TTC549 (cell line): Measurements from ENCODE around the gene GLDC.
"Not testable (repeated sequence)": the region's sequence is repeated elsewhere in the genome, so short reads cannot be mapped to it uniquely, and the experiment has no call there.

ENCODE experiments used
- FAIRE-seq: peaks from 2 replicates; lab custom pipeline; 2012; peaks lifted over from hg19 to GRCh38; lab: Jason Lieb, UNC

Gene GLDC

GRCh38 chr9:6565312-6565711 lies 80.2 kb downstream of the GLDC start:
- no peak for FAIRE-seq

GRCh38 chr9:6564868-6565267 lies 80.7 kb downstream of the GLDC start:
- FAIRE-seq: no peak

GRCh38 chr9:6564360-6564759 lies 81.2 kb downstream of the GLDC start:
- FAIRE-seq: no peak

- no peak for FAIRE-seq
Observed at GRCh38 chr9:6562871-6563430, 82.6 kb downstream of the GLDC start.

GRCh38 chr9:6562201-6562600 lies 83.3 kb downstream of the GLDC start:
- FAIRE-seq: no peak

DNA sequence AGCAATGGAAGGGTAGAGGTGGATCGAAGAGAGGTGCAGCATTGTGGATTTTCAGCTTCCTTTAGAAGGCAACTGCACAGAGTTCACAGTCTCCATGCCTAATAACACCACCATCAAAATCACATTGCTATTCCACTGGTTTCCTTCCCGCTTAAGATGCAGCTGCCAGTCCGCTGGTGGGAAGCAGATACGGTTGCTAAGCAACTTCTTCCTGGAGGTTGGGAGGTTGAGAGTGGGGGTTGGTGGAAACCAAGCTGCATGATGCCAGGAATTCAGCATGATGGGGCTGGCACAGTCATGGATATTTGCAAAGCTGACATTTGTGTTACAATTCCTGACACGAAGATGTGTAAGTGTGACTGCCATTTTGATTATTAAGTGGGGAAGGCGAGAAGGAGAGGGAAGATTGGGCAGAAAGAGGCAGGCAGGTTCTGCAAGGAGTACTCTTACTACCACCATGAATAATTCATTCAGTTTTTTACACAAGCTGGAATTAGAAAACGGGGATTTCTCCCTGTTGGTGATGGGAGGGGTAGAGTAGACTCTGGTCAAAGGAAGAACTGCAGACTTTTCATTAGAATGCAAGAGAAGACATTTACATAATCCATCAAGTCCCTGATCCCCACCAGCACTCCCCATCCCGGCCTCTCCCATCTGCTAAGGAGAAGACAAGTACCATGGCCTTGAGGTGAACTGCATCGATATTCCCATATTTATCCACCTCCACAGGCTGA lies 87.5 kb downstream of the GLDC start:
- FAIRE-seq: no peak

GRCh38 chr9:6553866-6554265 lies 91.7 kb downstream of the GLDC start:
- no peak for FAIRE-seq

DNA sequence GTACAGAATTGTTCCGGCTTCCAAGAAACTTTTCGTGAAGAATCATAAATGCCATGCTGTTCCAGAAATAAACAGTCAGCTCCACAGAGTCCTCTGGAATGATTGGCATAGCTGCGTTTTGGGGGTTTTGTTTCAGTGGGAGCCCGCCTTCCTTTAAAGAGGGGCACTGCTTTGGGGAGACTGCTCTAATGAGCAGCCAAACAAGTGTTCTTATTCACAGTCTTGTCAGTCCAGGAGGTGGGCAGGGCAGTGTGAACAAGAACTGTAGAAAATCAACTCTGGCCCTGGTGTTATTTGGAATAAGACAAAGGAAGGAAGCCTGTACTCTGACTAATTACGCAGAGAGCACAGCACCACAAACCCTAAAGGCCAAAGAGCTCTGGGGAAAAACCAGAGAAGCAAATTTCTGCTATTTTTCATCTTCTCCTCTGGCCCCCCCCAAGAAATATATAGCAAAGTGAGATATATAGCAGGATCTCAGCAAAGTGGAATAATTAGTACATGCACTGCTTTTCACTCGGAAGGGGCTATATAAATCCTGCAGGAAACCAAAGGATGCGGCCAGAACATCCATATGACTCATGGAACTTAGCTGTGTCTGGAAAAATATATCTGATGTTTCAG lies 92.9 kb downstream of the GLDC start:
- FAIRE-seq: no peak

- FAIRE-seq: no peak
Observed at GRCh38 chr9:6552033-6552432, 93.5 kb downstream of the GLDC start.

- FAIRE-seq: no peak
Observed at GRCh38 chr9:6551136-6551535, 94.4 kb downstream of the GLDC start.

DNA sequence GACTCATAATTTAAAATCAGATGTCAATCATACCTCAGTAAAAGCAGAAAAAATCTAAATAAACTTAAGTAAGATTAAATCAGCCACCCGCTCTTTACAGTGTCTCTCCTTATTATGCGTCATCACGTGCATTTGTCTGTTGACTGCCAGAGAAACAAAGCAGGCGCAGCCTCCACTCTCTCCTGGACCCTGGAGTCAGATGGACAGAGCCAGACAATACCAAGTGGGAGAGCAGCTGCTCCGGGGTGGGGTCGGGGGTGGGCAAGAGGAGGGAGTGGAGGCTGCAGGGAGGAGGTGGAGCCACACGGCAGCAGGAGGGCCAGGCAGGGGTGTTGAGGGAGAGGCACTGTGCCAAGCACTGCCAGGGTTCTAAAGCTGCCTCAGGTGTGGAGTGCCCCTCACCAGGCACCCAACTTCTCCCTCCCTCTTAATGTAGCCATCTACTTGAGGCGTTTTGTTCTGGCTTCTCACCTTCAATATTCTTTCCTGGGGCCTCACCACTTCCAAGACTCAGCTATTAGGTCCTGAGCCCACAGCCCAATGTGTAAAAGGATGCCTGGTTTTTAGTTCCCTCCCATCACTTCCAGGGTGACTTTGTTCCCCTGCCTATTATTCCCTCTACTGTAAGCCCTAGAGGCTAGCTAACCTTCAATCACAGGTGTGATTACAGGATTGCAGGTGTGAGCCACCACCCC lies 96.3 kb downstream of the GLDC start:
- no peak for FAIRE-seq

- no peak for FAIRE-seq
Observed at GRCh38 chr9:6545017-6545691, 100.4 kb downstream of the GLDC start.

- FAIRE-seq: no peak
Observed at GRCh38 chr9:6543204-6543603, 102.3 kb downstream of the GLDC start.

- not testable (repeated sequence) for FAIRE-seq
Observed at GRCh38 chr9:6542617-6543016, 102.9 kb downstream of the GLDC start.

DNA sequence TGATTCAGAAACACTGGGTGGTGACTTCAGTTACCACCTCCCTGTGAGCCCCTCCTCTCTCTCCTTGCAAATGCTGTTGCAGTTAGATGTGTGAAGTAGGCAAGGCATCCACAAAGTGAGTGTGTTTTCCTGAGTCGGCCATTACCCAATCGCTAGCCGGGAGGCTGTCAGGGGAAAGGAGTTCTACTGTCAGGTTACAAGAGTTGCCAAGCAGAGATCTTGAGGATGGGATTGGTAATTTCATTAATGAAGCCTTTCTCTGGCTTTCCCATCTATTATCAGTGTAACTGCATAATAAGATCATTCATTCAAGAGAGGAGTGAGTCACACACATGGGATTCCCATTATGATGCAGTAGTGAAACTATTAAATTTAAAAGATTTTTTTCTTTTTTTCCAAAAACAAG lies 106.9 kb downstream of the GLDC start:
- FAIRE-seq: no peak

DNA sequence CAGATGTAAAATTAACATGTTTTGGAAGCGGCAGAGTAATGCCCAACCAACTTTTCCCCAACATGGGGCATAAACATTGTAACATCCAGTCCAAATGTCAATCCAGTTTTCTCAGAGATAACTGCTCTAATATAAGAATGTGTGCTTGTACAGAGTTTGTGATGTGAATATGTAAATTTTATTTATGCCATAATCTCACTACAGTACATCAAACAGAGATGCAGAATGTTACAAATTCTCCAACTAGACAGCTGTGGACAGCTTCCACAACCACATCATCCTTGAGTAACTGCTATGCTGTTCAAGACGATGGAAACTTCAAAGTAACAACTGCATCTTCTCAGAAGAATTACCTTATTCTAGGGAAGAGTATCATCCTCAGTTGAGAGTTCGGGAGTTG lies 109.9 kb downstream of the GLDC start:
- FAIRE-seq: no peak

DNA sequence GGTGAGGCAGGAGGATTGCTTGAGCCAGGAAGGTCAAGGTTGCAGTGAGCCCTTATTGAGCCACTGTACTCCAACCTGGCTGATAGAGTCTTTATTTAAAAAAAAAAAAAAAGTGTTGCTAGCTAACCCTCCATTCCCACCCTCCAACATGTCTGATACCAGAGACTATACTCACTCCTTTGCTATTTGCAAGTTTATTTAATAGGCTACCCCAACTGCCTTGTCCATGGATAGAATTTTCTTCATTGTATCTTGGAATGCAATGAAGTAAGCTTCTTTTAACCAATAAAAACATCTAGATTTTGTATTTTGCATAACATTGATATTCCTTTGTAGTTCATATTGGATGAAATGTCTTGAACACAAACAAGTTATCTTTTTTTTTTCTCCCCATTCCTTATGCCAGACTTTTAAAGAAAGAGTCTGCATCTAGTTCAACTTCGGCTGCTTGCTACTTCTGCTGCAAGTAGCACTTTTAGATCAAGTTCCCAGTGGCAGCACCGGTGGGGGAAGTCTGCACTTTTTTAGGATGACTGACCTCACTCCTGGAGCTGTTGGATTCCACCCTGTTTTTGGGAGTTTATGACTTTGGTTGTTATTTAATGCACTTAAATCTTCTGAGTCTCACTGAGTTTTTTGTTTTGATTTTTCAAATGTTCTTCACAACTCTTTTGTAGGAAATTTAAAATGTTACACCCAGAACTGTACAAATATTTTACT lies 120.0 kb downstream of the GLDC start:
- no peak for FAIRE-seq

GRCh38 chr9:6522263-6522662 lies 123.3 kb downstream of the GLDC start:
- FAIRE-seq: no peak

- no peak for FAIRE-seq
Observed at GRCh38 chr9:6512085-6512657, 133.4 kb downstream of the GLDC start.

- FAIRE-seq: no peak
Observed at GRCh38 chr9:6506571-6506970, 139.0 kb downstream of the GLDC start.

DNA sequence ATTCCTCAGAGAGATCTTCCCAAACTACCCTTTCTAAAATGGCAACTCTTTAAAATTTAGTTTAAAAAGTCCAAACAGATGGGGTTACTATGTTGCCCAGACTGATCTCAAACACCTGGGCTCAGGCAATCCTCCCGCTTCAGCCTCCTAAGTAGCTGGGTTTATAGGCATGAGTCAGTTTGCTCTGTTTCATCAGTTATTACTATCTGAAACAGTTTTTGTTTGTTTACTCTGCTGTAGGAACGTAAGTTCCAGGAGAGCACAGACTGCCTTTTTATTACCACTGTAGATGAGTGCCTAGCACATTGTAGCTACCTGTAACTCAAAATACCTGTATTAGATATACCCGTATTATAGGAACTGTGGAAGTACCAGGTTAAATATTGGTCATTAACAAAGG lies 143.1 kb downstream of the GLDC start:
- no peak for FAIRE-seq
